Activated B cell treated with CpG ODN at 0.5 μM for 24 hours (primary cell): ENCODE measurements around the gene PWWP2B. TPM values are rescaled to one million over a fixed set of nuclear protein-coding genes. Genes with fewer than 3 reads are reported as not detected.
"Not testable (repeated sequence)": the region's sequence is repeated elsewhere in the genome, so short reads cannot be mapped to it uniquely, and the experiment has no call there.

Experiments
- ATAC-seq: fragments of 200-7000 bp; cut with Tn5 transposase; one replicate; pipeline ENCODE4 v1.10.0; 2021; ENCODE audit warnings: low read depth, mild to moderate bottlenecking, moderate library complexity
- CTCF ChIA-PET: fragments of 350-600 bp; sonication (Branson Sonifier 250); formaldehyde crosslinking; loops from one replicate; lab custom pipeline; 2021; ENCODE audit warnings: antibody characterized with exemption; lab: Charles Lee
- POLR2A ChIA-PET: fragments of 350-600 bp; sonication (Branson Sonifier 250); formaldehyde crosslinking; loops from one replicate; lab custom pipeline; 2021; ENCODE audit warnings: antibody characterized with exemption; lab: Charles Lee
- DNase-seq: peaks from one replicate; pipeline ENCODE4 v3.0.0; 2022
- H3K27ac Mint-ChIP-seq: one replicate; pipeline ENCODE4 v1.8.0; 2020; ENCODE audit warnings: mixed read lengths
- H3K27me3 Mint-ChIP-seq: one replicate; pipeline ENCODE4 v1.8.0; 2021; ENCODE audit warnings: mixed read lengths
- H3K36me3 Mint-ChIP-seq: one replicate; pipeline ENCODE4 v1.8.0; 2021; ENCODE audit warnings: low read depth, mixed read lengths
- H3K4me1 Mint-ChIP-seq: one replicate; pipeline ENCODE4 v1.8.0; 2021; ENCODE audit warnings: mixed read lengths
- H3K4me3 Mint-ChIP-seq: one replicate; pipeline ENCODE4 v1.8.0; 2020; ENCODE audit warnings: mild to moderate bottlenecking, mixed read lengths
- H3K9me3 Mint-ChIP-seq: one replicate; pipeline ENCODE4 v1.8.0; 2020; ENCODE audit warnings: mixed read lengths
- intact Hi-C: fragments of 100-400 bp; cut with micrococcal nuclease; formaldehyde crosslinking; loops from one replicate; pipeline ENCODE4 v1.15.1; 2024
- total RNA-seq: library from RNA; stranded (reverse); gene quantifications from 2 replicates; pipeline ENCODE4 v1.2.3, GENCODE V29; 2022
- TF ChIP-seq, protein P1 (sequence below): fragments of 200-600 bp; IDR thresholded peaks from one replicate; pipeline ENCODE4 v1.8.0; 2022; ENCODE audit warnings: antibody characterized with exemption, mild to moderate bottlenecking

The PWWP2B gene
- total RNA-seq, 1 donor from 2014 or later: 13.4 TPM

DNA sequence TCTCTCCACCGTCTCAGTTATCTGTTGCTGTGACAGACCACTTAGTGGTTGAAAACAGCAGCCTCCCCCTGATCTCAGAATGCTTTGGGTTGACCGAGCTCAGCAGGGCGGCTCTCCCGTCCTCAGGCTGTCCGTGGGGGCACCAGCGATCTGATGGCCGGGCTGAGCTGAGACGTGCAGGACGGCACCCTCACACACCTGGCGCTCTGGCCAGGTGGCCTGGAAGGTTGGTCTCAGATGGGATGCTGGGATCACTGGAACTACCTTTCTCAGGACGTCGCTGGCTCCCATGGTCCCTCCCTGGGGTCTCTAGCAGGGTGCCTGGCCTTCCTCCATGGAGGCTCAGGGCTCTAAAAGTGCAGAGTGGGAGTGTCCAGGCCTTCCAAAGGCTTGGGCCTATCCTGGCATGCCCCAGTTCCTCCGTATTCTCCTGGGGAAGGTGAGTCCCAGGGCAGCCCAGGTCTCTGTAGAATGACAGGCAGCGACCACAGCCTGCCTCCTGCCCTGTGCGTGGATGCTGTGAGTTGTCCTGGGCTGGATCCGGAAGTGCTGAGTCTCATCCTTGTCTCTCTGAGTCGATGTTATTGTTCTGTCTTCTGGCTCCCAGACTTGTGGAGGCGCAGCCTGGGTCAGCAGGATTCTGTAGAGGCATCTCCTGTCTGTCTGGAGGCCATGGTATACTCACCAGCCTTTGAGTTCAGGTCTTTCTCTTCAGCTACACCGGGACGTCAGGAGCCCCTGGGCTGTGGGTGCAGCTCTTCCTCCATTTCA, 12.2 kb upstream of the PWWP2B start:
- intact Hi-C loops: loop anchor here (5.0 kb wide), 1 partner anchor 37 kb away; no protein-coding TSS in a partner anchor
- no peak for DNase-seq
- TF ChIP-seq, protein P1, sequence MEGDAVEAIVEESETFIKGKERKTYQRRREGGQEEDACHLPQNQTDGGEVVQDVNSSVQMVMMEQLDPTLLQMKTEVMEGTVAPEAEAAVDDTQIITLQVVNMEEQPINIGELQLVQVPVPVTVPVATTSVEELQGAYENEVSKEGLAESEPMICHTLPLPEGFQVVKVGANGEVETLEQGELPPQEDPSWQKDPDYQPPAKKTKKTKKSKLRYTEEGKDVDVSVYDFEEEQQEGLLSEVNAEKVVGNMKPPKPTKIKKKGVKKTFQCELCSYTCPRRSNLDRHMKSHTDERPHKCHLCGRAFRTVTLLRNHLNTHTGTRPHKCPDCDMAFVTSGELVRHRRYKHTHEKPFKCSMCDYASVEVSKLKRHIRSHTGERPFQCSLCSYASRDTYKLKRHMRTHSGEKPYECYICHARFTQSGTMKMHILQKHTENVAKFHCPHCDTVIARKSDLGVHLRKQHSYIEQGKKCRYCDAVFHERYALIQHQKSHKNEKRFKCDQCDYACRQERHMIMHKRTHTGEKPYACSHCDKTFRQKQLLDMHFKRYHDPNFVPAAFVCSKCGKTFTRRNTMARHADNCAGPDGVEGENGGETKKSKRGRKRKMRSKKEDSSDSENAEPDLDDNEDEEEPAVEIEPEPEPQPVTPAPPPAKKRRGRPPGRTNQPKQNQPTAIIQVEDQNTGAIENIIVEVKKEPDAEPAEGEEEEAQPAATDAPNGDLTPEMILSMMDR: no peak
- peaks cover 7% of the 10 kb centered on the region for H3K4me1 Mint-ChIP-seq
- H3K4me3 Mint-ChIP-seq: no peak overlapping the region
- H3K27ac Mint-ChIP-seq: no peak overlapping the region
- H3K36me3 Mint-ChIP-seq: no peaks in the 10 kb centered on the region
- H3K27me3 Mint-ChIP-seq: peaks cover 2% of the 10 kb centered on the region
- CTCF ChIA-PET: no interaction called here
- H3K9me3 Mint-ChIP-seq: no peaks in the 10 kb centered on the region
- no peak for ATAC-seq
- POLR2A ChIA-PET: no interaction called here

DNA sequence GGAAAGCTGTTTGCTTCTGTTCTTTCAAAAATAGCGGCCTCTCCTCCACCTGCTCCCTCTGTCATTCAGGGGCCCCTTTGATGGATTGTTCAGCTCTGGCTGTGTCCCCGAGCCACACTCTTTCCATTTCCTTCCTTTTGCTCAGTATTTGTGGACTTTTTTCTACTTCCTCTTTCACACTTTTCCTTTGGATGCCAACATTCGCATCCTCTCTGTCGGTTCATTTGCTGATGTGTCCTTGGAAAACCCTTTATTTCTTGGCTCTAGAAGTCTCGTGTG, 11.7 kb upstream of the PWWP2B start:
- Mint-ChIP-seq H3K27me3 (peaks cover 2% of the 10 kb centered on the region), H3K4me3 (no peak overlapping the region), H3K36me3 (no peaks in the 10 kb centered on the region), H3K27ac (peak overlapping the region; percentile 18), H3K9me3 (no peaks in the 10 kb centered on the region), H3K4me1 (peaks cover 7% of the 10 kb centered on the region)
- intact Hi-C loops: loop anchor here (5.0 kb wide), 1 partner anchor 37 kb away; no protein-coding TSS in a partner anchor
- ChIA-PET POLR2A (no interaction called here), CTCF (interaction anchor here (1.3 kb wide), 1 partner anchor 25 kb away, joined by 3 read pairs; no protein-coding TSS in a partner anchor)
- ATAC-seq (no peak), DNase-seq (no peak)
- TF ChIP-seq, protein P1: no peak

DNA sequence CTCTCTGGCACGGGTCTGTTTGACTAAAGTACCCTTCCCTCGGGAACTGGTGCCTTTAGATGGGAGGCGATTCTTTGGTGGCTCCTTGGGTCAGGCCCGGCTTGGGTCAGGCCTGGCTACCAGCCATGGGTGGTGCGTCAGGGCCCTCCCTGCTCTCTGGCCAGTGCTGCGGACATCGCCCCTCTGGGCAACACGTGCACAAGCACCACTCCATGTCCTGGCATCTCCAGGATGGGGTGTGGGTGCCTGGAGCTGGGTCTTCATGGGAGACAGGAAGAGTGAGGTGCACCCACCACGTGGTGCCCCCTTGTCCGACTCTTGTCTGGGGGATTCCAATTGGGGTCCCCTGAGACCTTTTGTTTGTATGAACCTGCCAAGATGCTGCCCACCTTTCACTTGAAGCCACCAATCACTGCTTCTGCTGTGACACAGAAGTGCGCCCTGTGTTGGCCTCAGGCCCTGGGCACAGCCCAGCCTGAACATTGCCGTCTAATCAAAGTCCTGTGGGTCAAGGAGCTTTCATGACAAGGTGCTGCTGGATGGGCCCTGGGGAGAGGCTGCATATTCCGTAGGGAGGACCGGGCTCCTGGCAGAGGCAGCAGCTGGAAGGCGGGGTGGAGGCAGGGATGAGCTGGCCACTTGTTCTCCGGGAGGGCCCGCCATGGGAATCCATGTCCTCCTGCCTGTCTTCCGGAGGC, 11.1 kb upstream of the PWWP2B start:
- H3K4me1 Mint-ChIP-seq: peaks cover 7% of the 10 kb centered on the region
- TF ChIP-seq, protein P1: no peak
- H3K4me3 Mint-ChIP-seq: no peak overlapping the region
- H3K36me3 Mint-ChIP-seq: no peaks in the 10 kb centered on the region
- intact Hi-C loops: loop anchor here (5.0 kb wide), 1 partner anchor 36 kb away; no protein-coding TSS in a partner anchor
- ChIA-PET CTCF (interaction anchor here (0.9 to 1.3 kb wide), 2 partner anchors 9 to 25 kb away, joined by 3 read pairs; no protein-coding TSS in a partner anchor), POLR2A (no interaction called here)
- DNase-seq (no peak), ATAC-seq (no peak)
- H3K9me3 Mint-ChIP-seq: no peaks in the 10 kb centered on the region
- H3K27ac Mint-ChIP-seq: peak overlapping the region; percentile 18
- H3K27me3 Mint-ChIP-seq: peaks cover 2% of the 10 kb centered on the region

DNA sequence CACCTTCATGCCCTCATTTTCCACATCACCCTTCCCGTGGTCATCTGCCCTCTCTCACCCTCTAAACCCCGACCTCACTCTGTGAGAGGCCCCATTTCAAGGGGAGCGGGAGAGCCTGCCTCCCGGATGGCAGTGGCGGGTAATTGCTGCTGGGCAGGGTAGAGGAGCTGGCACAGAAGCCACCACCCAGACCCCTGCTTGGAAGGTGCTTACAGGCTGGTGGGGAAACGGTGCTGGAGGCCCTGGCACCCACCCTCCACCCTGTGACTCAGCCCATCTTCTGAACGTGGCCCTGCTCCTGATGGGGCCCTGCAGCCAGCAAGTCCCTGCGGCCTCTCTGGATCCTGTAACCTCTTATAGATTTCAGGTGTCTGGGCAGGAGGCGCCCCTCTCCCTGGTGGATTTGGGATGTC, 10.6 kb upstream of the PWWP2B start:
- Mint-ChIP-seq H3K36me3 (no peaks in the 10 kb centered on the region), H3K27me3 (peaks cover 2% of the 10 kb centered on the region), H3K4me1 (peaks cover 7% of the 10 kb centered on the region), H3K4me3 (no peak overlapping the region), H3K9me3 (no peaks in the 10 kb centered on the region), H3K27ac (no peak overlapping the region)
- CTCF ChIA-PET: interaction anchor here (0.9 to 1.3 kb wide), 2 partner anchors 9 to 26 kb away, joined by 3 read pairs; no protein-coding TSS in a partner anchor
- ATAC-seq (no peak), DNase-seq (no peak)
- POLR2A ChIA-PET: no interaction called here
- TF ChIP-seq, protein P1: no peak
- intact Hi-C loops: loop anchor here (5.0 kb wide), 1 partner anchor 36 kb away; no protein-coding TSS in a partner anchor

DNA sequence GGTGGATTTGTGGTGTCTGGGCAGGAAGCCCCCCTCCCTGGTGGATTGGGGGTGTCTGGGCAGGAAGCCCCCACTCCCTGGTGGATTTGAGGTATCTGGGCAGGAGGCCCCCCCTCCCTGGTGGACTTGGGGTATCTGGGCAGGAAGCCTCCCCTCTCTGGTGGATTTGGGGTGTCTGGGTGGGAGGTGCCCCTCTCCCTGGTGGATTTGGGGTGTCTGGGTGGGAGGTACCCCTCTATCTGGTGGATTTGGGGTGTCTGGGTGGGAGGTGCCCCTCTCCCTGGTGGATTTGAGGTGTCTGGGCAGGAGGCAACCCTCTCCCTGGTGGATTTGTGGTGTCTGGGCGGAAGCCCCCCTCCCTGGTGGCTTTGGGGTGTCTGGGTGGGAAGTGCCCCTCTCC, 10.1 kb upstream of the PWWP2B start:
- H3K4me1 Mint-ChIP-seq, H3K27ac Mint-ChIP-seq, H3K9me3 Mint-ChIP-seq, POLR2A ChIA-PET, DNase-seq, ATAC-seq, H3K36me3 Mint-ChIP-seq, H3K4me3 Mint-ChIP-seq, H3K27me3 Mint-ChIP-seq: not testable (repeated sequence)
- intact Hi-C loops: loop anchor here (5.0 kb wide), 1 partner anchor 35 kb away; no protein-coding TSS in a partner anchor
- CTCF ChIA-PET: interaction anchor here (0.9 kb wide), 1 partner anchor 10 kb away, joined by 3 read pairs; no protein-coding TSS in a partner anchor
